Daoy (cell line): Measurements from ENCODE around the gene SLC44A1. TPM values are rescaled to one million over a fixed set of nuclear protein-coding genes. Genes with fewer than 3 reads are reported as not detected.

Experiments used
- DNase-seq: peaks from one replicate; pipeline ENCODE4 v3.0.0-alpha.2; 2015; ENCODE audit warnings: low read depth
- total RNA-seq: library from RNA; depleted of rRNA; stranded (reverse); fragments of >200 nt; shearing (Covaris generic); gene quantifications from 2 replicates; pipeline ENCODE4 v1.2.3, GENCODE V29; 2014

SLC44A1 gene
- total RNA-seq, 1 experiment from 2014 or later = 33.3 TPM

DNA sequence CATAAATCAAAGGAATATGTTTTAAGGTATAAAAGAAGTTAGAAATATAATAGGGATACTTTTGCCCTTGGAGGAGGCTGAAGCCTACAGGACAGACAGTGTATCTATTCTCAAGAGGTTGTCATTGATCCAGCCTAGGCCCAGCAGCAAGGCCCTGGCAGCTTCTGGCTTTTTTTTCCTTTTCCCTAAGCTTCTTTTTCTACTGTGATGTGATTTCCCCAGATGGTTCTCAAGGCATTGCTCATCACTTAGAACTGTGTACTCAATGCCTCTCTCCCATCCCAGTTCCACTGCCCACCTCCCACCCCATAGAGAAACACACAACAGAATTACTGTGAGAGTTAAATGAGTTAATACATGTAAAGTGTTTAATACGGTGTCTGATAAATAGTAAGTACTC, 88.6 kb downstream of the SLC44A1 start:
- DNase-seq = peak; percentile 22

DNA sequence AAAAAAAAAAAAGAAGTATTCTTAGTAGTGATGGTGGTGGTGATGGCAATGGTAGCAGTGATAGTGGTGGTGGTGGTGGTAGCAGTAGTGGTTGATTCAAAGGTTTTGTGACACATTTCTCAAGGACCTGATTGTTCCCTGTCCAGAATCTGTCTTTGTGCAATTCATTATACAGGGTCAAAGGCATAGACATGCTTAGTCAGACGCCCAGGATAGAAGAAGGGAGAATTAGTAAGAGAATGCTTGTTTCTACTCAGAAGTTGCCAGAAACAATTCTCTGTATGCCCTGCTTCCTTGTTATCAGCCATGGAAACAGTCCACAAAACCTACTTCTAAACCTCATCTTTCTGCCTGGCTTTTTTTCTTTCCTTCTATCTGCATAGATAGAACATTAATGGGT, 89.4 kb downstream of the SLC44A1 start:
- no peak for DNase-seq

DNA sequence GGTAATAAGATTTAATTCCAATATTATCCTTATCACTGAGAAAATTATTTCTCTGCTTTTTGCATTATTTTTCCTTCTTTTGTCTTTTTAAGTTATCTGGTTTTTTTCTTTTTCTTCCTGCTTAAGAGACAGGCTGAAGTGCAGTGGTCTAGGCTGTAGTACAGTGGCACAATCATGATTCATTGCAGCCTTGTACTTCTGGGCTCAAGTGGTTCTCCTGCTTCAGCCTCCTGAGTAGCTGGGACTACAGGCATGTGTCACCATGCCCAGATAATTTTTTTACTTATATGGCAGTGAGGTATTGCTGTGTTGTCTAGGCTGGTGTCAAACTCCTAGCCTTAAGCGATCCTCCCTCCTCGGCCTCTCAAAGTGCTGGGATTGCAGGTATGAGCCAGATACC, 93.9 kb downstream of the SLC44A1 start:
- no peak for DNase-seq

DNA sequence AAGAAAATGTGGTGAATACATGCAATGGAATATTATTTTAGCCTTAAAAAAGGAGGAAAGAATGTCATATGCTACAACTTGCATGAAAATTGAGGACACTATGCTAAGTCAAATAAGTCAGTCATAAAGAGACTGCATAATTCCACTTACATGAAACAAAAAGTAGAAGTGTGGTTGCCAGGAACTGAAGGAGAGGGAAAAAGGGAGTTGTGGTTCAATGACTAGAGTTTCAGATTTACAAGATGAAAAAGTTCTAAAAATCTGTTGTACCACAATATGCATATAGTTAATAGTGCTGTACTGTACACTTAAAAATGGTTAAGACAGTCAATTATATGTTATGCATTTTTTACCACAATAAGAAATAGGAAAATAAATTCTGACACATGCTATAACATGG, 95.4 kb downstream of the SLC44A1 start:
- DNase-seq = no peak

DNA sequence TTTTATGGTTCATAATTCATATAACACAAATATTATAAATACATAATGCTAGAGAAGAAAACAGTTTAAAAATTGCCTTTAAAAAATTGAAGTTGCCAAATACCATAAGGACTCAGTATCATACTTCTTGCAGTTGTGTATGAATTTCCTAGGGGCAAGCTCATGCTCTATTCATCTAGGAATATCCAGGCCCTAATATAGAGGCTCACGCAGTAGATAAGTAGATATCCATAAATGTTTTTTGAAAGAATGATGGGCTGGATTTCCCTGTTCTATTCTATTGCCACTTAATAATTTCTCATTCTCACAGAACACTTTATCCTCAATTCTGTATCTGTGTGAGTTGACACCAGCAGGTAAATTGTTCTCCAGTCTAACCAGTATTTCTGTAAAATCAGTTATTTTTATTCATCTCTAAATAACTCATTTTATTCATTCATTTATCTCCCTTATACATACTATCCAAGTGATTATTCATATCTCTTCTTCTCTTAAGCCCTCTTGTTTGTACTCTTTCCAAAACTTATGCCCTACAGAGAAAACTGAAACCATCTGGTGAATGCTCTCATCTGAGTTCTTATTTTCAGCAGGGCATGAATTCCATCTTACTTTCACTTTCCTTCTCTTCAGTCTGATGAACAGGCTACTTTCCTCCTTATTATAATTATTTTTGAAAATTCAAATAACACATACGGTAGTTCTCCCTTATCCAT, 97.1 kb downstream of the SLC44A1 start:
- DNase-seq = peak; percentile 28

DNA sequence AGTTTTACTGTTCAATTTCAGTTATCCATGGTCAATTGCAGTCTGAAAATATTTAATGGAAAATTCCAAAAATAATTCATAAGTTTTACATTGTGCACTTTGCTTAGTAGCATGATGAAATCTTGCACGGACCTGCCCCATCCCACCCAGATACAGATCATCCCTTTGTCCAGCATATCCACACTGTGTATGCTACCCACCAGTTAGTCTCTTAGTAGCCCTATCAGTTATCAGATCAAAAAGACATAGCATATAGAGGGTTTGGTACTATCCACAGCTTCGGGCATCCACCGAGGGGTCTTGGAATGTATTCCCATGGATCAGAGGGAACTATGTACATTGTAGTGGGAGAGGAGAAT, 97.7 kb downstream of the SLC44A1 start:
- no peak for DNase-seq

DNA sequence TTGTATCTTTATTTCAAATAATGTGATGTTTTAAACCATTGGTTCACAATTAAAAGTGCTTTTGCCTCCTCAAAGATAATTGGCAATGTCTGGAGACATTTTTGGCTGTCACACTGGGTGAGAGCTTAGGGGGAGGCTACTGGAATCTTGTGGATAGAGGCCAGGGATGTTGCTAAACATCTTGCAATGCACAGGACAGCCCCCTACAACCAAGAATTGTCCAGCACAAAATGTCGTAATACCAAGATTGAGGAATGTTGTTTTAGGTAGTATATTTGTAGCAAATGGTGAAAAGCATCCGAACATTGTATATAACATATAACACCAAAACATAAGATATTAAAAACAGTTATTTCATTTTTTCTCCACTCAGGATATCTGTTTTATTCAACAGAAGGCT, 99.8 kb downstream of the SLC44A1 start:
- no peak for DNase-seq

DNA sequence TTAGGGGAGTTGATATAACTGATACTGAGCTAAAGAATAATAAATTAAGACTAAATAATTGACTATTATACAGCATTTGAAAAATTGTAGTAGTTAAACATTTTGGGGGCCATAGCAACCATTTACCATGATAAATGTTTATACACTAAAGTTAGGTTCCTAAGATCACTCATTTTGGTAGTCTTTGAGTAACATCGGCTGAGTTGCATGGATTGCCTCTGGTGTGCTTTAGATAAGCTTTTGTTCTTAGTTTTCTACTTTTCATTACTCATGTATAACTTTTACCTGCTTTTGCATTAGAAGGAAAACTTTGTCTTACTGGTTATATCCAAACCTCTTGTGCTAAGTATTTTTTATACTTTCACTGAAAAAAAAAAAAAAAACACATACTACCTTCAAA, 101.2 kb downstream of the SLC44A1 start:
- no peak for DNase-seq

DNA sequence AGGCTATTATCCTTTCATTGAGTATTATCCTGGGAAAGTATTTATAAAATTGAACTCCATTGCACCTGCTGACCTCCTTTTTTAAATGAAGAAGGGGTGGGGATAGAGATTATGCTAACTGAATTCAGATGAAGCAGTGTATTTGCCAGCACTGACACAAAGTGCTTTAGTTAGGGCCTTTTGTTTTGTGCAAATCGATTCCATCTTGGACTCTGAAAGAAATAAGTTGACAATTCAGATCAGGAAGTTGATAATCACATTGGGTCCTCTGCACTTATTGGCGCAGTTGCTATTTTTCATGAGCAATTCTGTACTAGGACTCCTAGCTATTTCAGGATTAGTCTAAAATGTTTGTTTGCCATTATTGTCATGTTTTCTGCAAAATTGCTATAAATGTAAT, 101.8 kb downstream of the SLC44A1 start:
- DNase-seq = no peak

DNA sequence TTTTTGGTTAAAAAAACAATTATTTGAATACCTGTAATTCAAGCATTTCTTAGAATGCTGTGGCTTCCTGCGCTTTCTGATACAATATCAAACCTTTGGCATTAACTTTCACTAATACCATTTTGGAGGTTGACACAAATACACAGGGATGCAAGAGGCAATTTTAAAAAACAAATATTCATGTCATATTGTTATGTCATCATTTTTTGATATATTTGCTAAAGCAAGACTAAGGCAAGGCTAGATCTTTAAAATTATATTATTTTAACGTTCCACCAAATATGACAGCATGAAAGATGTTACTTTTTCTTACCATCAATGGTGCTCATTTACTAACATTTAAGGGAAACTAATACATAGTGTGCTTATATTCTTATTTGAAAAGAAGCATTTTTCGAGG, 110.0 kb downstream of the SLC44A1 start:
- DNase-seq = no peak

DNA sequence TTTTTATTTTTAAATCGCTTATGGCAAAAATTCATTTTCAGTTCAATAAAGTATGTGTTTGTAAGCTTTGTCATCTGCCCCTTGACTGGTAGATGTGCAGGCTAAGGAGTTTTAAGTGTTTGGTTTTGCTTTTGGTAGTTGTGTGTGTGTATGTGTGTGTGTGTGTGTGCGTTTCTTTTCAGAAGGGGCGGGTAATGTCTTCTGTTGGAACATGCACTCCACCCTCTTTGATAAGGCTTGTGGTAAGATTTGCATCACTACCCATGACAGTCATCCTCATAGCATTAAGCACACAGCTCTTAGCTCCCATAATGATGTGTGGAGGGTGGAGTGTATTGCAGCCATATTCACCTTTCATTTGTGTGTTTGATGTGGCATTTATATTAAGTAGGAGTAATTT, 111.3 kb downstream of the SLC44A1 start:
- DNase-seq = peak; percentile 19

DNA sequence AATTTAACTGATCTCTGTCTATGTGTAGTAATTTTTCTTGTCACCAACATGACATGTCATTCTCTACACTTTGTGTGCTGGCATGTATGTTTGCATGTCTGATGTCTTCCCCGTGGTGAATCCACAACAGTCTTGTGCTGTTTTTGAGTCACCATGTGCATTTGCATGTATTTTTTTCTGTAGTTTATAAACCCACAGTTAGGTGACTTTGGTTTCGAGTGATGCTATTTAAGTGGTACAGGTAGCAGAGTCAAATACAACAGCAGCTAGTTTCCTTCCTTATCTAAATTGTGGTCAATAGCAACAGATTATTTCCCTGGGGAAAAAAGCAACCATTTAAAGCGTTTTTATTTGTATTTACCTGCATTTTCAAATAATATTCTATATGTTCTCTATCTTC, 113.5 kb downstream of the SLC44A1 start:
- DNase-seq = no peak

DNA sequence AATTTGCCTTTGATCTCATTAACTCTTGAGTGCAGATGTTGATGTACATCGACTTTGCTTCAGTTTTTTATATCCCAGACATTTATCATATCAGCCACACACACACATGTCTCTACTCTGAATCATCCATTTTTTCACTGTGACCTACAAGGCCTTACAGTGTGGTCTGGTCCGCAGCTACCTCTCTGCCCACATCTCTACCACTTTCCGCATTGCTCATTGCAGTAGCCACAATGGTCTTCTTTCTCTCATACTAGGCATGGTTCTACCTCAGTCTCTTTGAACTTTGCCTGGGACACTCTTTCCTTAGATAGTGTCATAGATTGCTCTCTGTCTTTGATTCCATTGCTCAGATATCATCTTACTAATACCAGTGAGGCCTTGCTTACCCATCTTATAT, 115.4 kb downstream of the SLC44A1 start:
- peak; percentile 36 for DNase-seq

DNA sequence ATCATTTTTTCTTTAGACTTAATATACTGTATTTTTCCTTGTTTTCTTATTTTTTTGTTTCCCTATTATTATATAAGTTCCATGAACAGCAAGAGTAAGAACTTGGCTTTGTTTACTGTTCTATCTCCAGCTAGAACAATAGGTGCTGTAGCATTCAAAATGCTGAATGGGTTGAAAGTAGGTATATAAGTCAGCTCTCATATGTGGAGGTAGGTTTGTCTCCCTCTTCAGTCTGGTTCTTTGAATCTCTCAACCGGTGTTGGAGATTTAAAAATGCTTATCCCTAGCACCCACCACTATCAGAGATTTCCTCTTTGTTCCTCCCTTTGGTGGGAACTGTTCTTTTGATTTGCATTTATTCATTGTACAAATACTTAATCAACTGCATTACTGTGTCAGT, 115.9 kb downstream of the SLC44A1 start:
- DNase-seq = no peak

DNA sequence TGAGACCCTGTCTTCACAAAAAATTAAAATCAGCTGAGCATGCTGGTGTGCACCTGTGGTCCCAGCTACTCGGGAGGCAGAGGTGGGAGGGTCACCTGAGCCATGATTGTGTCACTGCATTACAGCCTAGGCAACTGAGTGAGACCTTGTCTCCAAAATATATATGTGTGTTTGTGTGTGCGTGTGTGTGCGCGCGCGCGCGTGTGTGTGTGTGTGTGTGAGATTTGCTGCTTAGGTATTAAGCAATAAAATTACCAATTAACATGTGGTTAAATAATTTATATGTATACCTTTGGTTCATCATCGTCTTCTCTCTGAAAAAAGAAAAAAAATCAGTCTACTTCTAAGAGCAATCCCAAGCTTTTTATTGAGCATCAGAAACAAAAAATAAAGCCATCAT, 117.4 kb downstream of the SLC44A1 start:
- DNase-seq = no peak

DNA sequence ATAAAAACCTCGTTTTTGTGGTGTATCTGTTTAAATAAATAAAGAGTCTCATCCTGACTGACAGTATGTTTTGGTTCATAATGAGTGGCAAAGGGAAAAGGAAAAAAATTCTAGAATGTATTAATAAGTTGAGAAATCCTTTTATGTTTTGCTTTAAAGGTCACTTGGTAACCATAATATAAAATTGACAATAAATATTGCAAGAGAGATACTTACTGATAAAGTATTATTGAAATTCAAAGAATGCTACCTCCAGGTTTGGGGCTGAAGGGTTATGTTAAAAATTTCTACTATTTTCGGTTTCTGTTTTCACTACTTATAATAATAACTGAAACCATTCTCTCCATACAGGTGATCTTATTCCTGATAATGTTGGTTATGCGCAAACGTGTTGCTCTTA, 118.0 kb downstream of the SLC44A1 start:
- no peak for DNase-seq

DNA sequence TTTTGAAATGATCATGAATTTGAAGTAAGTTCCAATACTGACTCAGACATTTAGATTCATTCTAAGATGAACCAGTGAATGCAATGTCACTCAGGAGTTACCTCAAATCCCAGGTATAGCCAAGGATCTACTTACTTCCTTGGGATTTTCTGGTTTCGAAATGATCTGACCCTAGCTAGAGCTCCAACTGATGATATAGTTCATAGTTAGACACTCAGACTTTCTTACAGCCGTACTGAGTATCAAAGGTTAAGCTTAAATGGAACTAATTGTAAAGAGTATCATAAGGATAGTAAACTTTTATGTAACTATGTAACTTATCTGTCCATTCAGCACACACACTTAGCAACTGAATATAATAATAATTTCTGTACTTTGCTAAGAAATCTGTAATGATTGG, 119.4 kb downstream of the SLC44A1 start:
- no peak for DNase-seq

DNA sequence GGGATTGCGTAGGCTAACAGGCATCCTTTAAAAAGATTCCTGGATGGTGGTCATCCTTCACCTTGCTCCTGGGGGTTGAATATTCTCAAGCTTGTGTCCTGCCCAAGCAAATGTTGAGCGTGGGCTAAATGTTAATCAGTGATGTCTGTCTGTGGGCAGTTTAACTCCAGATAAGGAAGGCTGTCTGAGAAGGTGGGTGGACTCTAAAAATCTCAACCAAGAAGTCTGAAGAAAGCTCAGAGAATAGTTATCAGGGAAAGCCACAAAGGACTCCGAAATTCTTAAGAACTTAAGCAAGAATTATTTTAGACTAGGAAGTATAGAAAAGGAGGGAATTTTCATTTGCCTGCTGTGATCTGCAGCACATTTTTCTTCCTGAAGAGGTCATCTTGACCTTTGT, 125.5 kb downstream of the SLC44A1 start:
- no peak for DNase-seq

DNA sequence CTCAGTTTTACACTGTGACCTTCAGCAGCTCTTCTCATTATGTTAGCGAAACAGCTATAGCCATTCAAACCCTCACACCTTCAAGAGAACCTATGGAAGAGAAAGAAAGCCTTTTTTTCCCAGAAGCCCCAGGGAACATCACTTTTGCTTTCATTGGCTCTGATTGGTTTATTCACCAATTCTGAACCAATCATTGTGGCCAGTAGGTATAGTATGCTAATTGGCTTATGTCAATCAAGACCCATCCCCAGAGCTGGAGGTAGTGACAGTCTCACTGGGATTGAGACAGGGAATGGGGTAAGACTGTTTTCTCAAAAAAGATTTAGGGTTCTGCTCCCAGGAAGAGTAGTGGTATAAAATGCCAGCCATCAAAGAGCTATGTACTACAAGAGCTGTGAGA, 129.3 kb downstream of the SLC44A1 start:
- DNase-seq = no peak

DNA sequence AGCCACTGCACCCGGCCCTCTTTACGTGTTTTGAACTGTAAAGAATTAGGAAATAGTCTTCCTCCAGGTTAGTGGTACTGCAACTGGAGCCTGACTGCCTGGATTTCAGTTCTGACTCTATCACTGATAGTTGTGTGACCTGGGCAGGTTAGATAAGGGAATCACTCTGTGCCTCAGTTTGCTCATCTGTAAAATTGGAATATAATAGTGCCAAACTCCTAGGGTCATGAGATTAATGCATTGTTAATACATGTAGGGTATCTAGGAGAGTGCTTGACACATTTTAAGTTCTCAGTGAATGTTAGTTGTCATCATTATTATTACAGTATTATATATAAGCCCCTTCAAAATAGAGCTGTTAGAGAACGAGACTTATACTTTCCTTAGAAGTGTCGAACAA, 130.9 kb downstream of the SLC44A1 start:
- no peak for DNase-seq

DNA sequence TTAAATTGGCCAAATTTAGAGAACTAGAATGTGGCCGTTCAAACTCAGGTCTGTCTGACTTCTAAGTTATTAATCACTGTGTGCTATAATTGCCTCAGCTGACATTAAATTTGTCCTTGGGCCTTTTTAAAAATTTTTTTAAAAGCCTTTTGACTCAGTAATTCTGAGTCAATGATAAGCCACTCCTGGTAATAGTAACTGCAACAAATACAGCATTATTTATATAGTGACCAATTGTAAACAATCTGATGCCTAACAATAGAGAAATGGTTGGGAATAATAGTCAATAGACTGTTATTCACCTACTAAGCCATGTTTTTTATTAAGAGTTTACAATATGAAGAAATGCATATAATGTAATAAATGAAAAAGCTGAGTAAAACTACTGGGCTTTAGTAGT, 132.4 kb downstream of the SLC44A1 start:
- no peak for DNase-seq

DNA sequence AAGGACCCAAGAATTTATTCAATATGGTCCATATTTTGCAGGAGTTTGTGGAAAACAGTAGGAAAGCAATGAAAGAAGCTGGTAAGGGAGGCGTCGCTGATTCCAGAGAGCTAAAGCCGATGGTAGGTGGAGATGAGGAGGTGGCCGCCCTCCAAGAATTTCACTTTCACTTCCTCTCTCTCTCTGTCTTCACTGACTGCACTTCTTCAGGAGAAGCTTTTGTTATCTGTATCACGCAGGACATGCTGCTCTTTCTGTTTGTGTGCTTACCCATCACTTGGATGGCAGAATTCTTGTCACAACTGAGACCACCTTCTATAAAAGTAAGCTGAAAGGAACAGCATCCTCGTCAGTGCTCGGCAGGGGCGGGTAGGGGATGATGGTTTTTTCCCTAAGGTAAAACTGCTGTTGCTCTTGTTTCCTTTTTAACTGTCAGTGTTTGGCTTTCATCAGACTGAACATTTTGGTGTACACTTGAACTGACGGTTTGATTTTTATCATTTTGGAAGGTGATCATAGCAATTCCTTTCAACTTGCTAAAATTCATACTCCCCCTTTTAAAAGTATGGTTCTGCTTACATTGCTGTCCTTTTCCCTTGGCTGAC, 141.0 kb downstream of the SLC44A1 start:
- DNase-seq = peak; percentile 58

DNA sequence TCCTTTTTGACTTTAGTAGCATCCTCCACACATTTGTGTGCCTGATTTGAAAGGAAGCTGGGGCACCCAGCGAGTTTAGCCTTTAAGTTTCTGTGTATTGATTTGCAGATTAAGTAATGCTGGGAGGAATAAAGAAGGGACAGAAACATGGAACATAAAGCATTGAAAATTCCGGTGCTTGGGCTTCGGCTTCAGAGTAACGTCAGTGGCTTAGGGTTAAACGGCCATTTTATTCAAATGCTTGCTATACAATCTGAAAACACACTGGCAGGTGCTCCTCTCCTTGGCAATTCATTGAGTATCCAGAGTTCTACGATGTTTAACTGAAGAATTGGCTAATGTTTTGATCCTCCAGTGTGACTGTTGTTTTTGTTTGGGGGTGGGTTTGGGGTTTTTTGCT, 145.3 kb downstream of the SLC44A1 start:
- no peak for DNase-seq

DNA sequence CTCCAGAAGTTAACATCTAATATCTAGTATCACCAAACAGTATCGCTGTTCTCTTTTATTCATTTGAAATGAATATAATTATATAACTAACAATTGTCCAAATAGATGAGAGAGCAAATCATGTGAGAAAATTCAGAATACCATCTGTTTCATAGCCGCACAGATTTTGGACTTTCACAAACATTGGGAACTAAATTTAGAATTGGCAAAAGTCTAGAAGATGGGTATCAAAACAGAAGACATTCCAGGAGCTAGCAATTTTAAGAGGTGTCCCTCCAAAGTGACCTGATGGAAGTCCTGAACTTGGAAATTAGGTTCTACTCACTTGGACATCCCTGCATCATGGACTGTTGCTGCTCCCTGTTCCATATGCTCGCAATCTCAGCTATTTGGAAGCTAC, 146.4 kb downstream of the SLC44A1 start:
- no peak for DNase-seq
